HepG2 (cell line): ENCODE results near the gene GPR162. TPM values are rescaled to one million over a fixed set of nuclear protein-coding genes. Genes with fewer than 3 reads are reported as not detected.
A peak's percentile ranks its signal among the peaks of the same experiment; 100 is the strongest.

Source experiments
- ATF7 ChIP-seq, 2 experiments: fragments of 450-650 bp in 1 of 2; sonication (generic) in 1 of 2; formaldehyde crosslinking in 1 of 2; IDR thresholded peaks; 2 replicates each; pipeline versions ENCODE4 v1.4.0 to v1.6.1; 2016 to 2020; ENCODE audit warnings: antibody characterized with exemption in 1 of 2, mild to moderate bottlenecking in 1 of 2, missing genetic modification reagents in 1 of 2
- CBX2 ChIP-seq, 2 experiments: fragments of 200-600 bp in 1 of 2; sonication (generic); formaldehyde crosslinking in 1 of 2; IDR thresholded peaks; 2 replicates each; pipeline versions ENCODE4 v1.7.0 to v1.8.1; 2018 to 2022; ENCODE audit warnings: low read depth in 2 of 2, low read length in 1 of 2, mild to moderate bottlenecking in 1 of 2, missing genetic modification reagents in 1 of 2
- DR1 ChIP-seq: sonication (generic); formaldehyde crosslinking; IDR thresholded peaks from 2 replicates; pipeline ENCODE4 v1.8.0; 2021; ENCODE audit warnings: mild to moderate bottlenecking, missing genetic modification reagents, inconsistent platforms
- JUNB ChIP-seq: sonication (generic); formaldehyde crosslinking; IDR thresholded peaks from 2 replicates; pipeline ENCODE4 v1.8.0; 2022; ENCODE audit warnings: missing genetic modification reagents, mild to moderate bottlenecking, borderline replicate concordance
- NR2C2 ChIP-seq: sonication (generic); formaldehyde crosslinking; IDR thresholded peaks from 2 replicates; pipeline ENCODE4 v1.4.0; 2020; ENCODE audit warnings: missing genetic modification reagents, mild to moderate bottlenecking, moderate library complexity, borderline replicate concordance
- SIN3A ChIP-seq: IDR thresholded peaks from 2 replicates; pipeline ENCODE4 v1.6.1; 2011; ENCODE audit warnings: low read depth, mild to moderate bottlenecking, control low read depth, low read length, borderline replicate concordance
- TARDBP ChIP-seq: sonication (generic); formaldehyde crosslinking; IDR thresholded peaks from 2 replicates; pipeline ENCODE4 v1.8.0; 2022; ENCODE audit warnings: mild to moderate bottlenecking, missing genetic modification reagents
- ZSCAN29 ChIP-seq: sonication (generic); formaldehyde crosslinking; conservative IDR thresholded peaks from 2 replicates; pipeline ENCODE4 v1.4.0; 2020; ENCODE audit warnings: mild to moderate bottlenecking, missing genetic modification reagents
- polyA plus RNA-seq, 8 experiments: library from polyadenylated mRNA; depleted of rRNA in 3 of 8; stranded (reverse) in 7 of 8; unstranded in 1 of 8; fragments of >200 nt; fragmentation: Illumina TruSeq in 4 of 8; extraction: Trizol in 4 of 8; gene quantifications; 2 replicates each; pipeline versions ENCODE4 v1.2.1 to v1.2.3, GENCODE V29; 2011 to 2016; ENCODE audit warnings: low read depth in 4 of 8, missing spikeins in 1 of 8, mixed read lengths in 1 of 8; ENCODE audit not compliant: insufficient read depth in 1 of 8
- total RNA-seq, 5 experiments: library from RNA; depleted of rRNA; stranded (reverse); fragments of >200 nt; fragmentation: Illumina TruSeq; extraction: Trizol; gene quantifications; 2 replicates each; pipeline ENCODE4 v1.2.3, GENCODE V29; 2016; ENCODE audit warnings: low read depth in 1 of 5
- TF ChIP-seq, protein P1 (sequence below): sonication (generic); formaldehyde crosslinking; IDR thresholded peaks from 2 replicates; pipeline ENCODE4 v1.9.0; 2021; ENCODE audit warnings: mild to moderate bottlenecking, missing genetic modification reagents

The GPR162 gene
- total and polyA plus RNA-seq, 2 of the 13 experiments (the other 11 are each of a cell fraction or from before 2014, with no cell fraction given), result 0.08 TPM; not detected in 1

DNA sequence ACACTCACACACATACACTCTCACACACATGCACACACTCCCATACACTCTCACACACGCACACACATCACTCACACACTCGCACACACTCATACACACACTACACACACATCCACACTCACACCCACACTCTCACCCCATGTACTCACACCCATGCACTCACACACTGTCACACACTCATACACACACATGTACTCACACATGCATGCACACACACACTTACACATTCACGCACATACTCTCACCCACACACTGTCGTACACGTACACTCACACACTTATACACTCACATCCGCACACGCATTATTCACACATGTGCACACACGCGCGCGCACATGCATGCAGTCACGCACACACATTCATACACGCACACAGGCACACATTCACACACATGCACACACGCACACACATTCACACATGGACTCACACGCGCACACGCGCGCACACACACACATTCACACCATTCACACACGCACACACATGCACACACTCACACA is 3.9 kb upstream of the GPR162 start (continued):
- no peak for TF ChIP-seq ZSCAN29 (CRISPR knock-in tag)
- TF ChIP-seq TARDBP, result peak; percentile 97
- TF ChIP-seq CBX2 (IDR thresholded peaks at IDR 0.05; ENCODE audit: low read depth, low read length), result no peak
- TF ChIP-seq CBX2 (CRISPR knock-in tag; IDR thresholded peaks at IDR 0.05; ENCODE audit: low read depth), result no peak
- no peak for TF ChIP-seq ATF7 (IDR thresholded peaks at IDR 0.05)
- 0 out of 2 replicates have a peak, but pooled peaks have one; percentile 12 for TF ChIP-seq ATF7 (CRISPR knock-in tag; IDR thresholded peaks at IDR 0.05)
- 0 out of 2 replicates have a peak, but pooled peaks have one; percentile 24 for TF ChIP-seq JUNB (CRISPR knock-in tag)
- TF ChIP-seq DR1, result no peak
- no peak for TF ChIP-seq NR2C2 (CRISPR knock-in tag)
- TF ChIP-seq, protein P1, sequence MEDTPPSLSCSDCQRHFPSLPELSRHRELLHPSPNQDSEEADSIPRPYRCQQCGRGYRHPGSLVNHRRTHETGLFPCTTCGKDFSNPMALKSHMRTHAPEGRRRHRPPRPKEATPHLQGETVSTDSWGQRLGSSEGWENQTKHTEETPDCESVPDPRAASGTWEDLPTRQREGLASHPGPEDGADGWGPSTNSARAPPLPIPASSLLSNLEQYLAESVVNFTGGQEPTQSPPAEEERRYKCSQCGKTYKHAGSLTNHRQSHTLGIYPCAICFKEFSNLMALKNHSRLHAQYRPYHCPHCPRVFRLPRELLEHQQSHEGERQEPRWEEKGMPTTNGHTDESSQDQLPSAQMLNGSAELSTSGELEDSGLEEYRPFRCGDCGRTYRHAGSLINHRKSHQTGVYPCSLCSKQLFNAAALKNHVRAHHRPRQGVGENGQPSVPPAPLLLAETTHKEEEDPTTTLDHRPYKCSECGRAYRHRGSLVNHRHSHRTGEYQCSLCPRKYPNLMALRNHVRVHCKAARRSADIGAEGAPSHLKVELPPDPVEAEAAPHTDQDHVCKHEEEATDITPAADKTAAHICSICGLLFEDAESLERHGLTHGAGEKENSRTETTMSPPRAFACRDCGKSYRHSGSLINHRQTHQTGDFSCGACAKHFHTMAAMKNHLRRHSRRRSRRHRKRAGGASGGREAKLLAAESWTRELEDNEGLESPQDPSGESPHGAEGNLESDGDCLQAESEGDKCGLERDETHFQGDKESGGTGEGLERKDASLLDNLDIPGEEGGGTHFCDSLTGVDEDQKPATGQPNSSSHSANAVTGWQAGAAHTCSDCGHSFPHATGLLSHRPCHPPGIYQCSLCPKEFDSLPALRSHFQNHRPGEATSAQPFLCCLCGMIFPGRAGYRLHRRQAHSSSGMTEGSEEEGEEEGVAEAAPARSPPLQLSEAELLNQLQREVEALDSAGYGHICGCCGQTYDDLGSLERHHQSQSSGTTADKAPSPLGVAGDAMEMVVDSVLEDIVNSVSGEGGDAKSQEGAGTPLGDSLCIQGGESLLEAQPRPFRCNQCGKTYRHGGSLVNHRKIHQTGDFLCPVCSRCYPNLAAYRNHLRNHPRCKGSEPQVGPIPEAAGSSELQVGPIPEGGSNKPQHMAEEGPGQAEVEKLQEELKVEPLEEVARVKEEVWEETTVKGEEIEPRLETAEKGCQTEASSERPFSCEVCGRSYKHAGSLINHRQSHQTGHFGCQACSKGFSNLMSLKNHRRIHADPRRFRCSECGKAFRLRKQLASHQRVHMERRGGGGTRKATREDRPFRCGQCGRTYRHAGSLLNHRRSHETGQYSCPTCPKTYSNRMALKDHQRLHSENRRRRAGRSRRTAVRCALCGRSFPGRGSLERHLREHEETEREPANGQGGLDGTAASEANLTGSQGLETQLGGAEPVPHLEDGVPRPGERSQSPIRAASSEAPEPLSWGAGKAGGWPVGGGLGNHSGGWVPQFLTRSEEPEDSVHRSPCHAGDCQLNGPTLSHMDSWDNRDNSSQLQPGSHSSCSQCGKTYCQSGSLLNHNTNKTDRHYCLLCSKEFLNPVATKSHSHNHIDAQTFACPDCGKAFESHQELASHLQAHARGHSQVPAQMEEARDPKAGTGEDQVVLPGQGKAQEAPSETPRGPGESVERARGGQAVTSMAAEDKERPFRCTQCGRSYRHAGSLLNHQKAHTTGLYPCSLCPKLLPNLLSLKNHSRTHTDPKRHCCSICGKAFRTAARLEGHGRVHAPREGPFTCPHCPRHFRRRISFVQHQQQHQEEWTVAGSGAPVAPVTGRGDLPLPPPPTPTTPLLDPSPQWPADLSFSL (CRISPR knock-in tag), result peak; percentile 67; the same call in 1 of the 2 replicates
- no peak for TF ChIP-seq SIN3A
- TF ChIP-seq, all 625 proteins: peak for 10
